ENCODE data around the gene TMEM130.
A peak's percentile ranks its signal among the peaks of the same experiment; 100 is the strongest.
"Not testable (repeated sequence)": the region's sequence is repeated elsewhere in the genome, so short reads cannot be mapped to it uniquely, and the experiment has no call there.

TMEM130 gene

DNA sequence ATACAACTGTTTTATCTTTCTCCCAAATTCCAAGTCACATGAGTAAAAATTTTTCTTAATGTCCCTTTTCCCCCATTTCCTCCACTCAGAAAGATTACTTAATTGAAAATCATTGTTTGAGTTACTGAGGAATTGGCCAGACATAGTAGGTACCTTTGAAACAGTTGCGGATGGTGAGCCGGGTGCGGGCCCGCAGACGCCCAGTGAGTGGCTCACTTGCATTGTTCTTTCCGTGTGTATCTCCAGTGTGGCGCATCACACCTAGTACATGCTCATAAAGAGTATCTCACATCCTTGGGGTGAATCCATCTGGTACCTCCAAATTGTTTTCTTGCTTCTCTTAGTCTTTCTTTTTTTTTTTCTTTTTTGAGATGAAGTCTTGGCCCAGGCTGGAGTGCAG lies 22.8 kb upstream of the TMEM130 start:
- no peak for DNase-seq (ENCODE audit: low read depth in 1 of 2, low spot score in 1 of 2)
- TF ChIP-seq JUND (IDR thresholded peaks at IDR 0.05; ENCODE audit: low read depth) = no peak
- in situ Hi-C loops (cut with HindIII; ENCODE audit: low pct_unique_long_range_greater_than_20kb, low sequenced_read_pairs) = no loop called here

DNA sequence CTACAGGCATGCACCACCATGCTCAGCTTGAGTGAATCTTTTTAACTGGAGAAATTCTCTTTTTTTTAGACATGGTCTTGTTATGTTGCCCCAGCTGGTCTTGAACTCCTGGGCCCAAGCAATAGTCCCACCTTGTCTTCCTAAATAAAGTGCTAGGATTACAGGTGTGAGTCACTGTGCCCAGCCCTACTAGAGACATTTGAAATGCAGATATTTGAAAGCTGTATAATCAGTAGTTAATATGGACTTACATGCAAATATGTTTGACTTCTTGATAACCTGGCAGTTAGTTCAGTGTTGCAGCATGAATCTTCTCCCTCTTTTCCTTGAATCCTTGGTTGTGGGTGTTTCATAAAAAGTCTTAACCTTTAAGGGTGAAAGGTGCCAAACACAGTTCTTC lies 17.2 kb upstream of the TMEM130 start:
- in situ Hi-C loops (cut with HindIII; ENCODE audit: low pct_unique_long_range_greater_than_20kb, low sequenced_read_pairs) = no loop called here
- no peak for TF ChIP-seq JUND (IDR thresholded peaks at IDR 0.05; ENCODE audit: low read depth)
- no peak for DNase-seq (ENCODE audit: low read depth in 1 of 2, low spot score in 1 of 2)

DNA sequence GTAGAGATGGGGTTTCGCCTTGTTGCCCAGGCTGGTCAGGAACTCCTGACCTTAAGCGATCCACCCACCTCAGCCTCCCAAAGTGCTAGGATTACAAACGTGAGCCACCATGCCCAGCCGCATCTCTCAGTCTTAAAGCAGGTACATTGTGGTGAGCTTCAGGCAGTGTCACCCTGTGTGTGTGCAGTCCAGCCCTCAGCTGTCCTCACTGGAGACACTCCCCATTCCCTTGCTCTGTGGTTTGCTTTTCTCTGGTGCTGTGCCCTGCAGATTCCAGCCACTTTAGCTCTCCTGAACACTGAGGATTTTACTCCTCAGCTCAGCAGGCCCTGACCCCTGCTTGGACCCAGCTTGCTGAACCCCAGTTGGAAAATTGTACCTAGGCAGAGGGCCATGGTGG lies 14.6 kb upstream of the TMEM130 start:
- no peak for TF ChIP-seq JUND (IDR thresholded peaks at IDR 0.05; ENCODE audit: low read depth)
- DNase-seq (ENCODE audit: low read depth in 1 of 2, low spot score in 1 of 2) = no peak
- in situ Hi-C loops (cut with HindIII; ENCODE audit: low pct_unique_long_range_greater_than_20kb, low sequenced_read_pairs) = no loop called here

DNA sequence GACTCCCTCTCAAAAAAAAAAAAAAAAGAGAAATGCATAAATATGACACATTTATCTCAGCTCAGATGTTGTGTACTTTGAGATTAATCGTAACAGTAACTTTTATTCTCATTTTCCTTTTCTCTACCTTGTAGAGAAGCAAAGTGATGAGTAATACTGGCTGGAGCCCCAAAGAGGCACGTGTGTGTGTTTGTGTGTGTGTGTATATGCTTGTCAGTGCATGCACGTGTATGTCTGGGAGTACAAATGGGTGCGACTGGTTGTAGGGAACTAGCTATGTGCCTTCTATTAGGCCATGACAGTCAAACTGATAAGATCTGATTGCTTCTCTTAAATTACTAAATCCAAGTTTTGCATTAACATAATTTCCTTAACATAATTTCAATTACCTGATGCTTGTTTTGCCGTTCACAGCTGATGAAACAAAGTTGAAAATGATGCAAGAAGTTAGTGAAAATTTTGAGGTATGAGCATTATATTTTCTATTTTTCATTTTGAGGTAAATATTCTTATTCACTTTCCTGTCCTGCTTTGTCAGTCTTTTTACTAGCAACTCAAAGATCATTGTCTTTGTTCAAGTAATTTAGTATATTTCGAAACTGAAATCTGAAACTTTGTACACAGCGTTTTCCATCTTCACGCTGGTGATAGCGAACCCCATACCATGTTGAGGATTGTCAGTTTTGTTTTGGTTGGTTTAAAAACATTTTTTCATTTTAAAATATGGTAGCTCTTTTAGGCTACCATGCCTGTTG lies 11.9 kb upstream of the TMEM130 start:
- no peak for TF ChIP-seq JUND (IDR thresholded peaks at IDR 0.05; ENCODE audit: low read depth)
- no peak for DNase-seq (ENCODE audit: low read depth in 1 of 2, low spot score in 1 of 2)
- in situ Hi-C loops (cut with HindIII; ENCODE audit: low pct_unique_long_range_greater_than_20kb, low sequenced_read_pairs) = no loop called here

DNA sequence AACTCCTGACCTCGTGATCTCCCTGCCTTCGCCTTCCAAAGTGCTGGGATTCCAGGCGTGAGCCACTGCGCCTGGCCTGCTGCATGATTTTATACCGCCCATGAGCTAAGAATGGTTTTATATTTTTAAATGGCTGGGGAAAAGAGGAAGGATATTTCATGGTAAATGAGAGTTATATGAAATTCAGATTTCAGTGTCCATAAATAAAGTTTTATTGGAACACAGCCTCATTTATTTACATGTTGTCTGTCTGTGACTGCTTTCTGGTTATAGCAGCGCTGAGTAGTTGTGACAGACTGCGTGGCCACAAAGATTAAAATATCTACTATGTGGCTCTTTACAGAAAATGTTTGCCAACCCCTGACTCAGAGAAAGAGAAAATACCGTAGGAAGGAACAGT lies 10.7 kb upstream of the TMEM130 start:
- in situ Hi-C loops (cut with HindIII; ENCODE audit: low pct_unique_long_range_greater_than_20kb, low sequenced_read_pairs) = no loop called here
- no peak for TF ChIP-seq JUND (IDR thresholded peaks at IDR 0.05; ENCODE audit: low read depth)
- no peak for DNase-seq (ENCODE audit: low read depth in 1 of 2, low spot score in 1 of 2)

DNA sequence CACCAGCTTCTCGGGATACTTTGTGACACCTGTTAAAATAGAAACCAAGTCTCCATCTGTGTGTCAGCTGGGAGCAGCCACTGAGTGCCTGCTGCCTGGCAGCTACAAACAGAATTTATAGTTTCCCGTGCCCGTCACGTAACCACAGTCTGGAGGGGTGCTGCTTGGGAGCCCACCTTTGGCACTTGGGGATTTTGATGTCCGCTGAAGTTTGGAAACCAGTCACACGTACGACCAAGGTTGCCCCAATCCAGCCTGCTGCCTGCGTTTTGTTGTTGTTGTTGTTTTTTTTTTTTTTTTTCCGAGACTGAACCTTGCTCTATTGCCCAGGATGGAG lies 10.1 kb upstream of the TMEM130 start:
- TF ChIP-seq JUND (IDR thresholded peaks at IDR 0.05; ENCODE audit: low read depth) = no peak
- no peak for DNase-seq (ENCODE audit: low read depth in 1 of 2, low spot score in 1 of 2)
- in situ Hi-C loops (cut with HindIII; ENCODE audit: low pct_unique_long_range_greater_than_20kb, low sequenced_read_pairs) = no loop called here

DNA sequence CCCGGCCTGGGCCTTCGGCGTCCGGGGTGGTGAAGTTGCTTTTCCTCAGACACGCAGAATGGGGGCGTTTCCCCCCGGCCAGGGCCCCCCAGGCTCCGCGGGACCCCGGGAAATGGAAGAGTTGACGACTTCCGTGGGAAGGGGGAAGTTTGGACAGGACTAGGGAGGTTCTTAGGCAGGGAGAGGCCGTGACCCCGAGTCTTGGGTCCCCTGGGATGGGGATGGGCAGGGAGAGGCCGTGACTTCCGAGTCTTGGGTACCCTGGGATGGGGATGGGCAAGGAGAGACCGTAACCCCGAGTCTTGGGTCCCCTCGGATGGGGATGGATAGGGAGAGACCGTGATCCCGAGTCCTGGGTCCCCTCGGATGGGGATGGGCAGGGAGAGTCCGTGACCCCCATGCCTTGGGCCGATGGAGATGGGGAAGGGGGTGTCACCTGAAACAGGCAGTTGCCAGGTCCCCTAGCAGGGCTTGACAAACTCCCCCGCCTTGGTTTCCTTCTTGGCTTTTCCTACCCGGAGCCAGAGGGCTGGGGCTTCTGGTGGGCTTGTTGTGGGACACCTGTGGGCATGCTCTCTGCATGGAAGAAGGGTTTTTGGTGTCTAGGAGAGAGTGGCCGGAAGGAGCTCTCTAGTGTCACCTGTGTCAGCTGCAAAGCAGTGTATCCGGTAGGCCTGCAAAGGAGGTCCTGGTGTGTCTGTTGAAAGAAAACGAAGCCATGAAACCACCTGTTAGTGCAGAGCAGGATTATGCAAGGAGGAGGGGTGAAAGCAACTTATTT lies 9.6 kb upstream of the TMEM130 start:
- DNase-seq (ENCODE audit: low read depth in 1 of 2, low spot score in 1 of 2) = peak; percentile 52 to 79
- no peak for TF ChIP-seq JUND (IDR thresholded peaks at IDR 0.05; ENCODE audit: low read depth)
- in situ Hi-C loops (cut with HindIII; ENCODE audit: low pct_unique_long_range_greater_than_20kb, low sequenced_read_pairs) = no loop called here

DNA sequence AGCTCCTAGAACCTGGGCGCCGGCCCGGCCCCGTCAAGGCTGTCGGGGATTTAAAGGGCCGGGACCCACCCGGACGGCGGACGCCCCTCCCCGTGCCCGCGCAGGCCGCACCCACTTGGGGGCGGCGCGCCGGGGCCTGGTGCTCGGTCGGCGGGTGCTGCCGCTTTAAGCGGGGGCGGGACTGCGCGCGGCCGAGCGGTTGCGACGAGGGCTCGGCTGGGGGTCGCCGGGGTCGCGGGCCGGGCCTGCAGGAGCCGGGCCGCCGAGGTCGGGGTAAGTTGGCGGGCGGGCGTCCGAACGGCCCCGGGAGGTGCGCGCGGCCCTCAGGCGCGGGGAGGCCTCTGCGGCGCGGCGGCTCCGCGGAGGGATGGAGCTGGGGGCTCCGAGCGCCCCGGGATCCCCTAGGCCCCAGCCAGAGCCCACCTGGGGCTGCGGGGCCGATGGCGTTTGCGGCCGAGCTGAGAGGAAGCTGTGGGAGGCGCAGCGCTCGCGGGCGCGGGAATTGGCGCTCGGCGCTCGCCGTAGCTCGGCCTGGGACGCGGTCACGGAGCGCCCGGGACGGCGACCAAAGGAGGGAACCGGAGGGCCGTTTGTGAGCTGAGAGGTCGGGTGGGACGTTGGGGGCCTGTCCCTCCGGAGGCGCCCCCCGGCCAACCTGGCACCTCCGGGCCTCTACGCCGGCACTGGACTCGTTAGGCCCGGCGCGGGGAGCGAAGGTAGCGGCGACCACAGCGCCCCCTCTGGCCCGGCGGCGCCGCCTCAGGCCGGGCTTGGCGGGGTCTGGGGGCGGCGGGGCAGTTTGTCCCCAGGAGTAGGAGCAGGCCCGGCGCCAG lies 8.8 kb upstream of the TMEM130 start, which contains the start of gene TRRAP:
TSS of gene TRRAP (plus strand) at position 168 of the 833 bp plus-strand sequence. CDS start 2,619 bp downstream, outside the sequence.
- in situ Hi-C loops (cut with HindIII; ENCODE audit: low pct_unique_long_range_greater_than_20kb, low sequenced_read_pairs) = no loop called here
- peak; percentile 63 to 68 for DNase-seq (ENCODE audit: low read depth in 1 of 2, low spot score in 1 of 2)
- no peak for TF ChIP-seq JUND (IDR thresholded peaks at IDR 0.05; ENCODE audit: low read depth)

DNA sequence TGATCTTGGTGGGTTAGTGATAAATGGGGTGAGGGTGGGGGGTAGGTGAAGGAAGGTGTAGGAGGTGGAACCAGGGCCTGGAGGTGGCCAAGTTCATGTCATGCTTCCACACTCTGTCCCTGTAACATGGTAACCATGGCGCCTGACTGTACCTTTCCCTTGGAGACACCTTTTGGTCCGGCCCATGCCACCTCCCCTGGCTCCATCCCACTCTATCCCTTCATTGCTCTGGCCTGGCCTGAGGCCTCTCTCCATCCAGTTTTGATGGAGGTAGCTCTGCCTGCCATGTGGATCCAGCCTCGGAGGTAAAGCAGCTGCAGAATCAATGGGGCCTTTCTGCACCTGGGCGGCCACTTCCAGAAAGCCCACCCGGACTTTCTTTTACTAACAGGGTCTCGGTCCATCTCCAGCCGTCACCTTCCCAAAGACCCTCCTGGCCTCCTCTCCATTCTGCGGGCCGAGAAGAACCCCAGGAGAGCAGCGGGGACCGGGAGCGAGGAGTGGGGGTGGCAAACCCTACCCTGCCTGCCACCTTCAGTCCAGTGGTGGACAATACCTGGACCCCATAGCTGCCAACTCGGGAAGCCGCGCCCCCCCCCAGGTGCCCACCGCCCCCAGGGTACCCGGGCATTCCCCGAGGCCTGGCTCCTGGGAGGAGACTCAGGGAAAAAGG lies 8.0 kb upstream of the TMEM130 start:
- TF ChIP-seq JUND (IDR thresholded peaks at IDR 0.05; ENCODE audit: low read depth) = no peak
- in situ Hi-C loops (cut with HindIII; ENCODE audit: low pct_unique_long_range_greater_than_20kb, low sequenced_read_pairs) = no loop called here
- DNase-seq (ENCODE audit: low read depth in 1 of 2, low spot score in 1 of 2) = no peak

DNA sequence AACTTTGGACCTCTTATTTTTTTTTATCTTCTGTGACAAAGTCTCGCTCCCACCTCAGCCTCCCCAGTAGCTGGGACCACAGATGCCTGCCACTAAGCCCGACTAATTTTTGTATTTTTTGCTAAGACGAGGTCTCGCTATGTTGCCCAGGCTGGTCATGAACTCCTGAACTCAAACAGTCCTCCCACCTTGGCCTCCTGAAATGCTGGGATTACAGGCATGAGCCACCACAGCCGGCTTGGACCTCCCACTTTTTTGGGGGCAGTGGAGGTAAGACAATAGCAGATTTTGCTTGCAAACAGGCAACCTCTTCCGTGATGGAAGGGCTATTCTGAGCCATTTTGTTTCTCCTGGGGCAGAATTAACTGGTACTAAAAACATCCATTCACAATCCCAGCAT lies 7.3 kb upstream of the TMEM130 start:
- in situ Hi-C loops (cut with HindIII; ENCODE audit: low pct_unique_long_range_greater_than_20kb, low sequenced_read_pairs) = no loop called here
- no peak for TF ChIP-seq JUND (IDR thresholded peaks at IDR 0.05; ENCODE audit: low read depth)
- DNase-seq (ENCODE audit: low read depth in 1 of 2, low spot score in 1 of 2) = no peak

DNA sequence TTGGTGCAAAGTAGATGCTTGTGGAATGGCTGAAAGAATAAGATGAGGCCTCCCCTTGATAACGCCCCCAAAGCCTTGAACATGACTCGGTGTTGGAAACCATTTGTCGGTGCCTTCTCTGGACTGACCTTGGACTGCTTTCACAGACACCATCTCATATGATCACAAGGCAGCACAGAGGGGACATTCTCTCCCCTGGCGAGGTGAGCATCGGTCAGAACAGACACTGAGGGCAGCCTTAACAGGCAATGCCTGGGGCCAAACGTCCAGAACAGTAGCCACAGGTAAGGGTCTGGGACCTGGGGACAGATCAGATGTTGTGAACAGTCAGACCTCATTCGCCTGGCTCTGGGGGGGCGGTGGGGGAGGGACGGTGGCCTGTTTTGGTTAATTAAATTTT lies 5.7 kb upstream of the TMEM130 start:
- no peak for DNase-seq (ENCODE audit: low read depth in 1 of 2, low spot score in 1 of 2)
- in situ Hi-C loops (cut with HindIII; ENCODE audit: low pct_unique_long_range_greater_than_20kb, low sequenced_read_pairs) = no loop called here
- TF ChIP-seq JUND (IDR thresholded peaks at IDR 0.05; ENCODE audit: low read depth) = no peak

DNA sequence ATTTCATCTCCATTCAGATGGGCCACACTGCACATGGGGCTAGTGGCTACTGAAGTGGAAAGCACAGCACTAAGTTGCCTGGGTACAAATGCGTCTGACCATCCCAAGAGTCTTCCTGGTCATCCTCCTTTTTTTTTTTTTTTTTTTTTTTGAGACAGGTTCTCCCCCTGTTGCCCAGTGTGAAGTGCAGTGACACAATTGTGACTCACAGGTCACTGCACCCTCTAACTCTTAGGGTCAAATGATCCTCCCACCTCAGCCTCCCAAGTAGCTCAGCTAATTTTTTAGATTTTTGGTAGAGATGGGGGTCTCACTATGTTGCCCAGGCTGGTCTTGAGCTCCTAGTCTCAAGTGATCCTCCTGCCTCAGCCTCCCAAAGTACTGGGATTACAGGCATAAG lies 5.1 kb upstream of the TMEM130 start:
- TF ChIP-seq JUND (IDR thresholded peaks at IDR 0.05; ENCODE audit: low read depth) = no peak
- in situ Hi-C loops (cut with HindIII; ENCODE audit: low pct_unique_long_range_greater_than_20kb, low sequenced_read_pairs) = no loop called here
- DNase-seq (ENCODE audit: low read depth in 1 of 2, low spot score in 1 of 2) = no peak

DNA sequence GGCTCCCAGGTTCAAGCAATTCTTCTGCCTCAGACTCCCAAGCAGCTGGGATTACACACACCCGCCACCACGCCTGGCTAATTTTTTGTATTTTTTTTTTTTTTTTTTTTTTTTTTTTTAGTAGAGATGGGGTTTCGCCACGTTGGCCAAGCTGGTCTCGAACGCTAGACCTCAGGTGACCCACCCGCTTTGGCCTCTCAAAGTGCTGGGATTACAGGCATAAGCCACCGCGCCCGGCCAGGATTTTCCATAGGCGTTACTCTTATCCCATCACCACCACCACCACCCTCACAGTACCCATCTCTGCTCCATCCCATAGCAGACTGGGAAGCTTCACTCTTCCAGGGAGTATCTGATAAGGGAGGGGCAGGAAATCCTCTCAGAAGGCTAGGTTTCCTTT lies 3.8 kb upstream of the TMEM130 start:
- in situ Hi-C loops (cut with HindIII; ENCODE audit: low pct_unique_long_range_greater_than_20kb, low sequenced_read_pairs); DNase-seq (ENCODE audit: low read depth in 1 of 2, low spot score in 1 of 2): not testable (repeated sequence)
